ENCODE results near the gene DISC1. TPM values are rescaled to one million over a fixed set of nuclear protein-coding genes. Genes with fewer than 3 reads are reported as not detected.

The DISC1 gene
- total RNA-seq, 1 donor from 2014 or later: 3.5 TPM

DNA sequence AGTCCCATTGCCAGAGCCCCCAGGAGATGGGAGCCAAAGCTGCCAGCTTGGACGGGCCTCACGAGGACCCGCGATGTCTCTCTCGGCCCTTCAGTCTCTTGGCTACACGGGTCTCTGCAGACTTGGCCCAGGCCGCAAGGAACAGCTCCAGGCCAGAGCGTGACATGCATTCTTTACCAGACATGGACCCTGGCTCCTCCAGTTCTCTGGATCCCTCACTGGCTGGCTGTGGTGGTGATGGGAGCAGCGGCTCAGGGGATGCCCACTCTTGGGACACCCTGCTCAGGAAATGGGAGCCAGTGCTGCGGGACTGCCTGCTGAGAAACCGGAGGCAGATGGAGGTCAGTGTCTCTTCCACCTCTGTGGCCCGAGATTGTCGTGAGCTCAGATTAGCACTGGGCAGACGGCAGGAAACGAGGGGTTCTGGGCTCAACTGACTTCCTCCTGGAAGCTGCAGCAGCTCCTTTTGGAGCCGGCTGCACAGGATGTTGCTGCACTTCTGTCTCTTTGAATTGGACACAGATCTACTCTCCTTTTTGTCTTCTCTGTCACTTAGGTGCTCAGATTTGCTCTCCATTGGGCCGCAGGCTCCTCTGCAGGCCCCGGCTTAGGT lies 68.0 kb downstream of the DISC1 start:
- Histone ChIP-seq H3K4me1 (peaks cover 53% of the 10 kb centered on the region), H3K9me3 (replicated peaks) (no peaks in the 10 kb centered on the region), H3K36me3 (no peaks in the 10 kb centered on the region), H3K4me3 (peak overlapping the region; percentile 17), H3K27me3 (ENCODE audit: low read depth) (no peaks in the 10 kb centered on the region), H3K27ac (replicated peaks) (peak overlapping the region; percentile 54)
- intact Hi-C loops (cut with micrococcal nuclease): no loop called here
- DNase-seq: peak; percentile 23
- TF ChIP-seq, protein P1, sequence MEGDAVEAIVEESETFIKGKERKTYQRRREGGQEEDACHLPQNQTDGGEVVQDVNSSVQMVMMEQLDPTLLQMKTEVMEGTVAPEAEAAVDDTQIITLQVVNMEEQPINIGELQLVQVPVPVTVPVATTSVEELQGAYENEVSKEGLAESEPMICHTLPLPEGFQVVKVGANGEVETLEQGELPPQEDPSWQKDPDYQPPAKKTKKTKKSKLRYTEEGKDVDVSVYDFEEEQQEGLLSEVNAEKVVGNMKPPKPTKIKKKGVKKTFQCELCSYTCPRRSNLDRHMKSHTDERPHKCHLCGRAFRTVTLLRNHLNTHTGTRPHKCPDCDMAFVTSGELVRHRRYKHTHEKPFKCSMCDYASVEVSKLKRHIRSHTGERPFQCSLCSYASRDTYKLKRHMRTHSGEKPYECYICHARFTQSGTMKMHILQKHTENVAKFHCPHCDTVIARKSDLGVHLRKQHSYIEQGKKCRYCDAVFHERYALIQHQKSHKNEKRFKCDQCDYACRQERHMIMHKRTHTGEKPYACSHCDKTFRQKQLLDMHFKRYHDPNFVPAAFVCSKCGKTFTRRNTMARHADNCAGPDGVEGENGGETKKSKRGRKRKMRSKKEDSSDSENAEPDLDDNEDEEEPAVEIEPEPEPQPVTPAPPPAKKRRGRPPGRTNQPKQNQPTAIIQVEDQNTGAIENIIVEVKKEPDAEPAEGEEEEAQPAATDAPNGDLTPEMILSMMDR (IDR thresholded peaks at IDR 0.05; ENCODE audit: borderline replicate concordance): no peak

DNA sequence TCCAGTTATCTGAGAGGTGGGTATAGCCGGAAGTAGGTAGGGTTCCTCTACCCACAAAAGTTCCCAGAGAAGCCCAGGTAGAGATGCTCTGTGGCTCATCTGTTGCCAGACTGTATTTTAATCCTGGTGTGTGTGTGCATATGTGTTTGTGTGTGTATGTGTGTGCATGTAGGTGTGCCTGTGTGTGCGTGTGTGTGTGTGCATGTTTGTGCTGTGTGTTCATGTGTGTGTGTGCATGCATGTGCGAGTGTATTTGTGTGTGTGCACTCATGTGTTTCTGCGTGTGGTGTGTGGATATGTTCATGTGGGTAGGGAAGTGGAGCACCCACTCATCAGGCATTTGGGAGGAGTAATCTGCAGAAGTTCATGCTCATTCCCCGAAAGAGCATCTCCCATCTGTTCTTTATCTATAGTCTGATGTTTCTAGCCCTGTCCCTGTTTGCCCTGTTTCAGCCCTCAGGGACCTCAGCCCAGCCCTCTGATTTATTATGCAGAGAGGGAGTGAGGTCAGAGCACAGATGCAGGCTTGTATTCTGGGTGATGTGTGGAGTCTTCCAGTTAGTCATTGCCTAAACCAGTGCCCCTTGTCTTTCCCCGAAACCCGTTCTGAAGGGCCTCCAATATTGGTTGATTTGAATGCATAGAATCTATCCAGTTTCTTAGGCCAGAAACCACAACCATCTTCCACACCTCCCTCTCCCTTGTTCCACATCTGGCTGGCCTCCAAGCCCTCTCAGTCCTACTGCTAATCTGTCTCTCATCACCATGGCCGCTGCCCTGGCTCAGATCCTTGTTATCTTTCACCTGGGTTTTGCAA lies 69.1 kb downstream of the DISC1 start:
- TF ChIP-seq, protein P1 (IDR thresholded peaks at IDR 0.05; ENCODE audit: borderline replicate concordance): no peak
- H3K27ac ChIP-seq (replicated peaks): no peak overlapping the region
- no peaks in the 10 kb centered on the region for H3K27me3 ChIP-seq (ENCODE audit: low read depth)
- H3K4me1 ChIP-seq: peaks cover 43% of the 10 kb centered on the region
- intact Hi-C loops (cut with micrococcal nuclease): no loop called here
- peak; percentile 22 for DNase-seq
- no peaks in the 10 kb centered on the region for H3K9me3 ChIP-seq (replicated peaks)
- H3K36me3 ChIP-seq: no peaks in the 10 kb centered on the region
- no peak overlapping the region for H3K4me3 ChIP-seq

DNA sequence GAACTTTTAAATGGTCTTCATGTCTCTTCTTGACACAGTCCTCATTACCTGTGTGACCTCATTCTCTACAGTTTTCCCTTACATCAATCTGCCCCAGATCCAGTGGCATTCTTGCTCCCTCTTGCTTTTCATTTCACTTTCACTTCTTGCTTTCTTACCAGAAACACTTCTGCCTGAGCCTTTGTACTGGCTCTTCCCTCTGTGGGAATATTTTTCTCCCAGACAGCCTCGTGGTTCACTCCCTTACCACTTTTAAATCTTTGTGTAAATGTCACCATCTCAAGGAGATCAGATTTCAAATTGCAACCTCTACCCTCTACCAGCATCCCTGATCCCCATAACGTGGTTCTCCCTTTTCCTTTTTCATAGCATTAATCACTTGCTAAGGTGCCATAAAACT lies 73.2 kb downstream of the DISC1 start:
- intact Hi-C loops (cut with micrococcal nuclease): no loop called here
- TF ChIP-seq, protein P1 (IDR thresholded peaks at IDR 0.05; ENCODE audit: borderline replicate concordance): no peak
- Histone ChIP-seq H3K9me3 (replicated peaks) (no peaks in the 10 kb centered on the region), H3K4me1 (peaks cover 16% of the 10 kb centered on the region), H3K4me3 (no peak overlapping the region), H3K36me3 (no peaks in the 10 kb centered on the region), H3K27me3 (ENCODE audit: low read depth) (no peaks in the 10 kb centered on the region), H3K27ac (replicated peaks) (no peak overlapping the region)
- no peak for DNase-seq

DNA sequence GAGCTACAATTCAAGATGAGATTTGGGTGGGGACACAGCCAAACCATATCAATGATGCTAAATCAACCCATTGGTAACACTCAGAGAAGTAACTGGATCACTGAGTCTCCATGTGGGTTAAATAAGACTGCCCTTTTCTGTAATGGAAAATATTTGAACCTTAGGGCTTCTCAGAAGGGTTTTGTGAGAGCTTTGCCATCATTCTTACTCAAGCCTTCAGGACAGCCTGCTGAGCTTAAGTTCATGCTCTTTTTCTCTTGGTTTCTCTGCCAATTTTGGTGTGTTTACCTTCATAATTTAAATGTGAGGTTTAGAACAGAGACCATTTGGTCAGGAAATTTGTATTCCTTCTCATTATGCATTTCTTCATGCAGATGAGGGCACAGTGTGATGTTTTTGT lies 74.7 kb downstream of the DISC1 start:
- Histone ChIP-seq H3K36me3 (no peaks in the 10 kb centered on the region), H3K4me1 (peaks cover 12% of the 10 kb centered on the region), H3K4me3 (no peak overlapping the region), H3K9me3 (replicated peaks) (no peaks in the 10 kb centered on the region), H3K27ac (replicated peaks) (no peak overlapping the region), H3K27me3 (ENCODE audit: low read depth) (no peaks in the 10 kb centered on the region)
- no peak for DNase-seq
- TF ChIP-seq, protein P1 (IDR thresholded peaks at IDR 0.05; ENCODE audit: borderline replicate concordance): no peak
- intact Hi-C loops (cut with micrococcal nuclease): no loop called here

DNA sequence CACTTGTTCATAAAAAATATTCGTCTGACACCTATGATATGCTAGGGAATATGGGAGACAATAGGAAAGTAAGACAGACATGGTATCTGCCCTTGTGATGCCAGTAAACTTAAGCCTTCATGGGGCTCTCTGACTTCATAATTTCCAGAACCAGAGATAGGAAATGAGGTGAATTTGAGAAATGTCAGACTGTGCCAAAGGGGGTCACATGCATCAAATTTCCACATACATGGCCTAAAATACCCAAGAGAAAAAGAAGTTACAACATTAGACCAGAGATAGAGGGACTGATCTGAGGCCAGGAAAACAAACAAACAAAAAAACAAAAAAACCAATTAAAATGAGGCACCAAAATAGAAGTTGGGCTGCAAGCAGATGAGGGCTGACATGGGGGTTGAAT lies 75.7 kb downstream of the DISC1 start:
- H3K9me3 ChIP-seq (replicated peaks): no peaks in the 10 kb centered on the region
- TF ChIP-seq, protein P1 (IDR thresholded peaks at IDR 0.05; ENCODE audit: borderline replicate concordance): no peak
- no peaks in the 10 kb centered on the region for H3K27me3 ChIP-seq (ENCODE audit: low read depth)
- no peaks in the 10 kb centered on the region for H3K36me3 ChIP-seq
- no peak for DNase-seq
- intact Hi-C loops (cut with micrococcal nuclease): no loop called here
- H3K4me1 ChIP-seq: peaks cover 13% of the 10 kb centered on the region
- no peak overlapping the region for H3K4me3 ChIP-seq
- H3K27ac ChIP-seq (replicated peaks): no peak overlapping the region
